Naive thymus-derived CD4-positive, alpha-beta T cell (primary cell): ENCODE measurements around the gene SINHCAF. TPM values are rescaled to one million over a fixed set of nuclear protein-coding genes. Genes with fewer than 3 reads are reported as not detected.
A peak's percentile ranks its signal among the peaks of the same experiment; 100 is the strongest.

ENCODE experiments used
- ATAC-seq: fragments of 150-1000 bp; cut with Tn5 transposase; 2 replicates; pipeline ENCODE4 v1.10.0; 2021; ENCODE audit warnings: mild to moderate bottlenecking, moderate library complexity
- CTCF ChIA-PET: fragments of 350-600 bp; sonication (Branson Sonifier 250); formaldehyde crosslinking; loops from one replicate; lab custom pipeline; 2021; ENCODE audit warnings: antibody characterized with exemption; lab: Charles Lee
- POLR2A ChIA-PET: fragments of 350-600 bp; sonication (Branson Sonifier 250); formaldehyde crosslinking; loops from one replicate; lab custom pipeline; 2021; ENCODE audit warnings: antibody characterized with exemption, inconsistent platforms; lab: Charles Lee
- DNase-seq, 9 donors: peaks; one replicate each; pipeline versions ENCODE4 v3.0.0 to v3.0.0-alpha.2; 2020 to 2022; ENCODE audit warnings: mixed read lengths in 1 of 9
- H3K27ac ChIP-seq: one replicate; pipeline ENCODE4 v1.7.0; 2013; ENCODE audit warnings: mild to moderate bottlenecking, low read depth, low read length, moderate library complexity
- H3K27me3 ChIP-seq, 2 donors: one replicate each; pipeline ENCODE4 v1.7.0; 2013; ENCODE audit warnings: low read length in 2 of 2, mild to moderate bottlenecking in 2 of 2, moderate library complexity in 2 of 2; ENCODE audit not compliant: control insufficient read depth in 2 of 2, insufficient read depth in 2 of 2
- H3K36me3 ChIP-seq, 3 experiments: 1 replicate in 2 of 3; 2 replicates in 1 of 3; pipeline ENCODE4 v1.7.0; 2013; ENCODE audit warnings: low read length in 3 of 3, mild to moderate bottlenecking in 3 of 3, moderate library complexity in 1 of 3; ENCODE audit not compliant: insufficient read depth in 3 of 3, control insufficient read depth in 2 of 3
- H3K4me1 ChIP-seq, 2 donors: one replicate each; pipeline ENCODE4 v1.7.0; 2013; ENCODE audit warnings: low read length in 2 of 2, mild to moderate bottlenecking in 2 of 2, moderate library complexity in 1 of 2; ENCODE audit not compliant: control insufficient read depth in 2 of 2, insufficient read depth in 2 of 2
- H3K4me3 ChIP-seq: 2 replicates; pipeline ENCODE4 v1.7.0; 2013; ENCODE audit warnings: mild to moderate bottlenecking, low read length
- H3K9me3 ChIP-seq, 3 experiments: 1 replicate in 2 of 3; 2 replicates in 1 of 3; pipeline ENCODE4 v1.7.0; 2013; ENCODE audit warnings: low read length in 3 of 3; ENCODE audit not compliant: control insufficient read depth in 2 of 3
- H3K27ac Mint-ChIP-seq, 9 donors: one replicate each; pipeline ENCODE4 v1.8.0; 2020 to 2022; ENCODE audit warnings: mixed read lengths in 9 of 9, mild to moderate bottlenecking in 8 of 9, moderate library complexity in 5 of 9, inconsistent platforms in 2 of 9
- H3K27me3 Mint-ChIP-seq, 5 donors: one replicate each; pipeline ENCODE4 v1.8.0; 2021 to 2022; ENCODE audit warnings: mixed read lengths in 5 of 5, mild to moderate bottlenecking in 1 of 5
- H3K36me3 Mint-ChIP-seq, 5 donors: one replicate each; pipeline ENCODE4 v1.8.0; 2020 to 2022; ENCODE audit warnings: mixed read lengths in 5 of 5, mild to moderate bottlenecking in 3 of 5, inconsistent platforms in 1 of 5
- H3K4me1 Mint-ChIP-seq, 7 donors: one replicate each; pipeline ENCODE4 v1.8.0; 2020 to 2022; ENCODE audit warnings: mixed read lengths in 7 of 7, mild to moderate bottlenecking in 3 of 7, inconsistent platforms in 1 of 7
- H3K4me3 Mint-ChIP-seq, 10 donors: one replicate each; pipeline ENCODE4 v1.8.0; 2020 to 2022; ENCODE audit warnings: mild to moderate bottlenecking in 10 of 10, mixed read lengths in 10 of 10, moderate library complexity in 6 of 10, inconsistent platforms in 2 of 10
- H3K9me3 Mint-ChIP-seq, 11 donors: one replicate each; pipeline ENCODE4 v1.8.0; 2020 to 2022; ENCODE audit warnings: mixed read lengths in 11 of 11, mild to moderate bottlenecking in 4 of 11, inconsistent platforms in 1 of 11, moderate library complexity in 1 of 11
- intact Hi-C, 2 donors: fragments of 100-400 bp; cut with micrococcal nuclease; formaldehyde crosslinking; loops; one replicate each; pipeline ENCODE4 v1.15.1; 2023
- polyA plus RNA-seq, 2 donors: library from polyadenylated mRNA; unstranded; fragments of 300-500 nt; fragmentation: Illumina TruSeq; gene quantifications; one replicate each; pipeline ENCODE4 v1.2.3, GENCODE V29; 2021
- total RNA-seq, 6 experiments: library from RNA in 5 of 6; stranded (reverse) in 5 of 6; gene quantifications; 1 replicate in 5 of 6; 2 replicates in 1 of 6; pipeline ENCODE4 v1.2.3 and lab custom pipeline; 2021 to 2026

The SINHCAF gene
- total and polyA plus RNA-seq, 7 experiments from 2014 or later = 47.9 to 114 (median 90.8) TPM

GRCh38 chr12:31272607-31273225, 53.2 kb downstream of the SINHCAF start:
- Mint-ChIP-seq H3K9me3 (no peaks in the 10 kb centered on the region), H3K36me3 (peaks cover 0 to 26% (median 19%) of the 10 kb centered on the region in 5 donors), H3K4me1 (peaks cover 0 to 4% (median 0%) of the 10 kb centered on the region in 7 donors), H3K4me3 (no peak overlapping the region), H3K27ac (peak overlapping the region in 2 of 9 donors; percentile 45 to 52), H3K27me3 (no peaks in the 10 kb centered on the region)
- Histone ChIP-seq H3K9me3 (no peaks in the 10 kb centered on the region), H3K27ac (no peak overlapping the region), H3K4me3 (no peak overlapping the region), H3K36me3 (peaks cover 0 to 6% (median 0%) of the 10 kb centered on the region in 3 experiments), H3K27me3 (no peaks in the 10 kb centered on the region), H3K4me1 (no peaks in the 10 kb centered on the region)
- no peak for ATAC-seq
- intact Hi-C loops = loop anchor here (1.0 to 5.0 kb wide), 6 partner anchors 50 to 425 kb away; partner anchors contain the start of gene SINHCAF (in 1 of the 2)
- no peak for DNase-seq
- CTCF ChIA-PET = interaction anchor here (0.9 to 2.4 kb wide), 7 partner anchors 10 to 50 kb away, joined by 3 to 14 read pairs (median 3); no protein-coding TSS in a partner anchor
- POLR2A ChIA-PET = interaction anchor here (0.6 kb wide), 1 partner anchor 1225 kb away, joined by 3 read pairs; no protein-coding TSS in a partner anchor

- no peaks in the 10 kb centered on the region for H3K9me3 Mint-ChIP-seq
- intact Hi-C loops = no loop called here
These were observed 58.0 kb downstream of the SINHCAF start for GRCh38 chr12:31267966-31268365.

GRCh38 chr12:31265722-31266121, 60.2 kb downstream of the SINHCAF start:
- H3K27ac ChIP-seq = no peak overlapping the region
- Mint-ChIP-seq H3K27me3 (no peaks in the 10 kb centered on the region), H3K27ac (peak overlapping the region in 1 of 9 donors; percentile 15), H3K4me3 (no peak overlapping the region), H3K36me3 (peaks cover 0 to 9% (median 5%) of the 10 kb centered on the region in 5 donors), H3K4me1 (no peaks in the 10 kb centered on the region), H3K9me3 (no peaks in the 10 kb centered on the region)
- POLR2A ChIA-PET = no interaction called here
- intact Hi-C loops = no loop called here
- H3K36me3 ChIP-seq = no peaks in the 10 kb centered on the region
- no peak for ATAC-seq
- no peaks in the 10 kb centered on the region for H3K27me3 ChIP-seq
- no peaks in the 10 kb centered on the region for H3K4me1 ChIP-seq
- H3K4me3 ChIP-seq = no peak overlapping the region
- DNase-seq = no peak
- no peaks in the 10 kb centered on the region for H3K9me3 ChIP-seq
- CTCF ChIA-PET = interaction anchor here (0.7 kb wide), 1 partner anchor 103 kb away, joined by 4 read pairs; no protein-coding TSS in a partner anchor

More at GRCh38 chr12:31267966-31268365, 58.0 kb downstream of the SINHCAF start:
- ChIA-PET CTCF (no interaction called here), POLR2A (no interaction called here)
- H3K4me1 Mint-ChIP-seq = peaks cover 0 to 4% (median 0%) of the 10 kb centered on the region in 7 donors
- no peak overlapping the region for H3K4me3 Mint-ChIP-seq
- no peaks in the 10 kb centered on the region for H3K27me3 ChIP-seq
- H3K27me3 Mint-ChIP-seq = no peaks in the 10 kb centered on the region
- H3K36me3 ChIP-seq = no peaks in the 10 kb centered on the region
- H3K9me3 ChIP-seq = no peaks in the 10 kb centered on the region
- H3K27ac ChIP-seq = no peak overlapping the region
- DNase-seq (no peak), ATAC-seq (no peak)
- H3K27ac Mint-ChIP-seq = no peak overlapping the region
- H3K4me3 ChIP-seq = no peak overlapping the region
- peaks cover 0 to 9% (median 5%) of the 10 kb centered on the region in 5 donors for H3K36me3 Mint-ChIP-seq
- H3K4me1 ChIP-seq = no peaks in the 10 kb centered on the region

GRCh38 chr12:31263661-31264060, 62.3 kb downstream of the SINHCAF start:
- Mint-ChIP-seq H3K27ac (no peak overlapping the region), H3K9me3 (no peaks in the 10 kb centered on the region), H3K4me3 (no peak overlapping the region), H3K27me3 (no peaks in the 10 kb centered on the region), H3K4me1 (no peaks in the 10 kb centered on the region), H3K36me3 (no peaks in the 10 kb centered on the region)
- Histone ChIP-seq H3K9me3 (no peaks in the 10 kb centered on the region), H3K27ac (no peak overlapping the region), H3K27me3 (no peaks in the 10 kb centered on the region), H3K4me1 (no peaks in the 10 kb centered on the region), H3K4me3 (no peak overlapping the region), H3K36me3 (no peaks in the 10 kb centered on the region)
- DNase-seq = no peak
- ChIA-PET CTCF (no interaction called here), POLR2A (no interaction called here)
- no peak for ATAC-seq
- intact Hi-C loops = no loop called here

- Histone ChIP-seq H3K27me3 (no peaks in the 10 kb centered on the region), H3K4me1 (no peaks in the 10 kb centered on the region), H3K4me3 (no peak overlapping the region), H3K27ac (no peak overlapping the region), H3K36me3 (no peaks in the 10 kb centered on the region), H3K9me3 (no peaks in the 10 kb centered on the region)
- no peaks in the 10 kb centered on the region for H3K4me1 Mint-ChIP-seq
- H3K4me3 Mint-ChIP-seq = no peak overlapping the region
- CTCF ChIA-PET = interaction anchor here (1.5 kb wide), 1 partner anchor 14 kb away, joined by 5 read pairs; no protein-coding TSS in a partner anchor
- no peak overlapping the region for H3K27ac Mint-ChIP-seq
- intact Hi-C loops = no loop called here
- ATAC-seq = no peak
- DNase-seq = no peak
- POLR2A ChIA-PET = interaction anchor here (0.6 kb wide), 1 partner anchor 64 kb away, joined by 3 read pairs; the partner anchor contains the start of gene SINHCAF
- H3K27me3 Mint-ChIP-seq = no peaks in the 10 kb centered on the region
- no peaks in the 10 kb centered on the region for H3K36me3 Mint-ChIP-seq
- H3K9me3 Mint-ChIP-seq = no peaks in the 10 kb centered on the region
These were observed 64.2 kb downstream of the SINHCAF start for GRCh38 chr12:31261744-31262143.

GRCh38 chr12:31260840-31261239, 65.1 kb downstream of the SINHCAF start:
- no peak for ATAC-seq

More at GRCh38 chr12:31260840-31261239, 65.1 kb downstream of the SINHCAF start:
- DNase-seq = no peak
- no peaks in the 10 kb centered on the region for H3K4me1 Mint-ChIP-seq
- intact Hi-C loops = no loop called here
- no peaks in the 10 kb centered on the region for H3K36me3 Mint-ChIP-seq
- no peaks in the 10 kb centered on the region for H3K9me3 ChIP-seq
- H3K4me3 Mint-ChIP-seq = no peak overlapping the region
- no peak overlapping the region for H3K4me3 ChIP-seq
- no peaks in the 10 kb centered on the region for H3K27me3 ChIP-seq
- no peak overlapping the region for H3K27ac ChIP-seq
- H3K9me3 Mint-ChIP-seq = no peaks in the 10 kb centered on the region
- H3K36me3 ChIP-seq = no peaks in the 10 kb centered on the region
- H3K4me1 ChIP-seq = no peaks in the 10 kb centered on the region
- ChIA-PET POLR2A (interaction anchor here (0.7 kb wide), 1 partner anchor 21 kb away, joined by 3 read pairs; no protein-coding TSS in a partner anchor), CTCF (interaction anchor here (1.5 kb wide), 1 partner anchor 15 kb away, joined by 5 read pairs; no protein-coding TSS in a partner anchor)
- peaks cover 0 to 3% (median 0%) of the 10 kb centered on the region in 5 donors for H3K27me3 Mint-ChIP-seq
- H3K27ac Mint-ChIP-seq = no peak overlapping the region
